AG04450 (cell line): ENCODE measurements around the gene BAZ2B. TPM values are rescaled to one million over a fixed set of nuclear protein-coding genes. Genes with fewer than 3 reads are reported as not detected.

Experiments
- CTCF ChIA-PET: fragments of 300-600, 350-600 bp; formaldehyde crosslinking; extraction: SDS; loops from one replicate; lab custom pipeline; 2022; ENCODE audit warnings: antibody characterized with exemption, inconsistent platforms; lab: Charles Lee
- POLR2A ChIA-PET: fragments of 350-600 bp; formaldehyde crosslinking; extraction: SDS; loops from one replicate; lab custom pipeline; 2021; ENCODE audit warnings: antibody characterized with exemption, inconsistent platforms; lab: Yijun Ruan, JAX
- DNase-seq: peaks from one replicate; pipeline ENCODE4 v3.0.0-alpha.2; 2011; ENCODE audit warnings: low read depth, low spot score
- H3K27ac ChIP-seq: one replicate; pipeline ENCODE4 v1.5.1; 2012; ENCODE audit warnings: low read depth, low read length, control low read depth
- H3K27me3 ChIP-seq: one replicate; pipeline ENCODE4 v1.6.0; 2012; ENCODE audit warnings: low read length; ENCODE audit not compliant: control insufficient read depth, insufficient read depth
- H3K4me3 ChIP-seq: 2 replicates; pipeline ENCODE4 v1.5.1; 2011; ENCODE audit warnings: mild to moderate bottlenecking, low read depth, low read length, control low read depth
- H3K9me3 ChIP-seq: 2 replicates; pipeline ENCODE4 v1.5.1; 2012; ENCODE audit warnings: low read length; ENCODE audit not compliant: control insufficient read depth, insufficient read depth
- polyA plus RNA-seq: library from polyadenylated mRNA; depleted of rRNA; stranded (reverse); fragments of >200 nt; gene quantifications from 2 replicates; pipeline ENCODE4 v1.2.3, GENCODE V29; 2011
- TF ChIP-seq, protein P1 (sequence below): IDR thresholded peaks from 2 replicates; pipeline ENCODE4 v1.5.1; 2011; ENCODE audit warnings: low read depth, low read length, control low read depth, inconsistent platforms

Gene BAZ2B
- polyA plus RNA-seq, 1 experiment = 44.7 TPM

DNA sequence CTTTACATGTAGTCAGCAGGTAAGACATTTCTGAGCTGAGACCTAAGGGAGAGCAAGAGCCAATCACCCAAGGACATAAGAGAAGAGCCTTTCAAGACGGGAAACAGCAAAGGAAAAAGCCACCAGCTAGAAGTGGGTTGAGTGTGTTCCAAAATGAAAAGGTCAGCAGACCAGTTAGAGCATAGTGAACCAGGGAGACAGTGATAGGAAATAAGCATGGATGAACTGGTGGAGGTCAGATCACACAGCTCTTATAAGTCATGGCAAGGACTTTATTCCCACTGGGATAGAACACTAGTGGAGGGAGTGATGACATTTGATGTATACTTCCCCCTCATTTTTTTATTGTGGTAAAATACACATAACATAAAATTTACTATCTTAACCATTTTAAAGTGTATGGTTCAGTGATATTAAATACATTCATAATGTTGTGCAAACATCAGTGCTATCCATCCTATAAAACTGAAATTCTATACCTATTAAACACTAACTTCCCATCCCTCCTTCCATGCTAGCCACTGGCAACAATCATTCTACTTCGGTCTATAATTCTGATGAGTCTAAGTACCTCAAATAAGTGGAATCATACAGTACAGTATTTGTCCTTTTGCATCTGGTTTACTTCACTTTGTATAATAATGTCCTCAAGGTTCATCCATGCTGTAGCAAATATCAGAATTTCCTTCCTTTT lies 174.0 kb downstream of the BAZ2B start:
- H3K4me3 ChIP-seq = no peak overlapping the region
- POLR2A ChIA-PET = no interaction called here
- no peak overlapping the region for H3K27ac ChIP-seq
- no peak for DNase-seq
- H3K27me3 ChIP-seq = no peaks in the 10 kb centered on the region
- CTCF ChIA-PET = no interaction called here
- TF ChIP-seq, protein P1, sequence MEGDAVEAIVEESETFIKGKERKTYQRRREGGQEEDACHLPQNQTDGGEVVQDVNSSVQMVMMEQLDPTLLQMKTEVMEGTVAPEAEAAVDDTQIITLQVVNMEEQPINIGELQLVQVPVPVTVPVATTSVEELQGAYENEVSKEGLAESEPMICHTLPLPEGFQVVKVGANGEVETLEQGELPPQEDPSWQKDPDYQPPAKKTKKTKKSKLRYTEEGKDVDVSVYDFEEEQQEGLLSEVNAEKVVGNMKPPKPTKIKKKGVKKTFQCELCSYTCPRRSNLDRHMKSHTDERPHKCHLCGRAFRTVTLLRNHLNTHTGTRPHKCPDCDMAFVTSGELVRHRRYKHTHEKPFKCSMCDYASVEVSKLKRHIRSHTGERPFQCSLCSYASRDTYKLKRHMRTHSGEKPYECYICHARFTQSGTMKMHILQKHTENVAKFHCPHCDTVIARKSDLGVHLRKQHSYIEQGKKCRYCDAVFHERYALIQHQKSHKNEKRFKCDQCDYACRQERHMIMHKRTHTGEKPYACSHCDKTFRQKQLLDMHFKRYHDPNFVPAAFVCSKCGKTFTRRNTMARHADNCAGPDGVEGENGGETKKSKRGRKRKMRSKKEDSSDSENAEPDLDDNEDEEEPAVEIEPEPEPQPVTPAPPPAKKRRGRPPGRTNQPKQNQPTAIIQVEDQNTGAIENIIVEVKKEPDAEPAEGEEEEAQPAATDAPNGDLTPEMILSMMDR = no peak
- H3K9me3 ChIP-seq = no peaks in the 10 kb centered on the region

DNA sequence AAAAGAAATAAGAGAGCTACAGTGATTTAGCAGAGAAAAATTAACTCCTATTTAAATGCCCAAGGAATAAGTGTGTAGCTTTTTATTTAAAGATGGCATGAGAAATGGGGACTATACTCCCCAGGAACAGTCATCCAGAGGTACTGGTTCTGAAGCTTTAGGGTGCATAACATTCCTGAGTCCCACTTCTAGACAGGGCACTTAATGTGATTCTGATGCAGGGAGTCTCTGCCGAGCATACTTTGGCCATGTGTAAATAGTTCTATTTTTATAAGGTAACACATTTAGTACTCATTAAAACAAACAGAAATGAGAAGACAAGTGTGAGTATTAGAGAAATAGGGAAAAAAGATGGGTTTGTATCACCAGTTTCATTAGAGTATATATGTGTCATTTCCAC lies 175.2 kb downstream of the BAZ2B start:
- Histone ChIP-seq H3K4me3 (no peak overlapping the region), H3K27ac (no peak overlapping the region), H3K27me3 (no peaks in the 10 kb centered on the region), H3K9me3 (no peaks in the 10 kb centered on the region)
- DNase-seq = no peak
- ChIA-PET POLR2A (no interaction called here), CTCF (no interaction called here)
- TF ChIP-seq, protein P1 = no peak

DNA sequence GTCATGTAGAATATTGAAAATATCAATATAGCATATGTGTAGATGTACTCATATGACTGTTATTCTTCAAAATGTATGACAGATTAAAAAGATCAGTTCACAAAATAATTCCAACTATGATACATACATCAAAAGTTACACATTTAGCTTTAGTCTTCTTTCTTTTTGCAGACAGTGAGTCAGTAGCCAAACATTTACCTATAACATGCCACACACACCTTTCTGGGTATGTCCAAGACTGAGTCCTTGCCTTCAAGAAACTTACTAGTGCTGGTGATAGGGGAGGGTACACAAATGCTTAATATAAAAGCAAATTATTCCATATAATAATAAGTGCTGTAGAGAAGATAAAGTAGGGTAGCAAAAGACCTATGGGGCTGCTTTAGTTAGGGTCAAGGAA lies 176.9 kb downstream of the BAZ2B start:
- POLR2A ChIA-PET = no interaction called here
- Histone ChIP-seq H3K27me3 (no peaks in the 10 kb centered on the region), H3K9me3 (no peaks in the 10 kb centered on the region), H3K4me3 (no peak overlapping the region), H3K27ac (no peak overlapping the region)
- no peak for DNase-seq
- CTCF ChIA-PET = no interaction called here
- TF ChIP-seq, protein P1 = no peak

- no peak overlapping the region for H3K27ac ChIP-seq
- CTCF ChIA-PET = no interaction called here
- DNase-seq = no peak
- no peak overlapping the region for H3K4me3 ChIP-seq
- POLR2A ChIA-PET = no interaction called here
- TF ChIP-seq, protein P1 = no peak
- H3K9me3 ChIP-seq = no peaks in the 10 kb centered on the region
- no peaks in the 10 kb centered on the region for H3K27me3 ChIP-seq
Measured at GRCh38 chr2:159438720-159439353, 177.5 kb downstream of the BAZ2B start.

- CTCF ChIA-PET = no interaction called here
- H3K27ac ChIP-seq = no peak overlapping the region
- H3K4me3 ChIP-seq = no peak overlapping the region
- TF ChIP-seq, protein P1 = no peak
- no peaks in the 10 kb centered on the region for H3K9me3 ChIP-seq
- POLR2A ChIA-PET = interaction anchor here (0.7 kb wide), 1 partner anchor 186 kb away, joined by 4 read pairs; no protein-coding TSS in a partner anchor
- no peaks in the 10 kb centered on the region for H3K27me3 ChIP-seq
- no peak for DNase-seq
Measured at GRCh38 chr2:159438284-159438683, 178.1 kb downstream of the BAZ2B start.
